ENCODE results near the gene COL28A1. TPM values are rescaled to one million over a fixed set of nuclear protein-coding genes. Genes with fewer than 3 reads are reported as not detected.

Gene COL28A1
- total RNA-seq, 1 donor from 2014 or later, result 0.16 TPM

DNA sequence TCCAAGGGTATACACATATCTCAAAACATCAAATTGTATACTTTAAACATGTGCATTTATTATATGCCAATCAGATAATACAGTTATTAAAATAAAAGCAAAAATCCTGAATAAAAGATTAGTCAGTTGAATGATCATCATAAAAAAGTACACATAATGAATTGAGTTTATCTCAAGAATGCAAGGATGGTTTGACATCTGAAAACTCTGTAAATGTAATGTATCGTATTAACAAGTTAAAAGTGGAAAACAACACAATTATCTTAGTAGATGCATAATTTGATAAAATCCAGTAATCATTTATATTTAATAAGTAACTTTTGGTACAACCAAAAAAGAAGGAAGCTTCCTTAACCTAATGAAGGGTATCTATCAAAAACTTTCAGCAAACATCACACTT lies 86.6 kb downstream of the COL28A1 start:
- CTCF ChIA-PET, result no interaction called here
- ATAC-seq (ENCODE audit: low read depth), result no peak
- TF ChIP-seq CTCF (IDR thresholded peaks at IDR 0.05), result no peak

DNA sequence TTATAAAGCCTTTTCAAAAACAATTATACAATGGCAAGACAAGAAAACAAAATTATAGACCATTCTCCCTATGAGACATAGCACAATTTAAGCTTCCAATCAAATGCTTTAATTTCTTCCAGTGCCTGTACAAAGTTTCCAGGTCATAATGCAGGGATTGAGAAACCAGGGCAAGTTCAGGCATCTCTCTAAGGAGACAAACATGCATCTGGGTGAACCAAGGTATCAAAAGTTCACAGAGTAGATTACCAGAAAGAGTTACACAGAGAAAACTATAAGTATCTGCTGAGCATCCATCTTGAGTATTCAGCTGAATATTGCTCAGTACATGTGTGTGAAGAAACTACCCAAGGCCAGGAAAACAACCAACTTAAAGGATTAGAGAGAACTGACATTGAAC lies 89.1 kb downstream of the COL28A1 start:
- Mint-ChIP-seq H3K27me3 (no peaks in the 10 kb centered on the region), H3K27ac (no peak overlapping the region), H3K4me3 (no peak overlapping the region), H3K36me3 (ENCODE audit: low read depth) (peaks cover 3% of the 10 kb centered on the region), H3K4me1 (no peaks in the 10 kb centered on the region), H3K9me3 (peaks cover 22% of the 10 kb centered on the region)
- CTCF ChIA-PET, result no interaction called here
- no peak for DNase-seq
- POLR2A ChIA-PET, result no interaction called here
- intact Hi-C loops (cut with micrococcal nuclease), result no loop called here
- no peak for TF ChIP-seq CTCF (IDR thresholded peaks at IDR 0.05)
- no peak for ATAC-seq (ENCODE audit: low read depth)

More for the DNA sequence above, 86.6 kb downstream of the COL28A1 start:
- no peak for DNase-seq
- POLR2A ChIA-PET, result no interaction called here
- Mint-ChIP-seq H3K4me3 (no peak overlapping the region), H3K27ac (no peak overlapping the region), H3K27me3 (no peaks in the 10 kb centered on the region), H3K36me3 (ENCODE audit: low read depth) (peaks cover 3% of the 10 kb centered on the region), H3K4me1 (no peaks in the 10 kb centered on the region), H3K9me3 (peaks cover 22% of the 10 kb centered on the region)
- intact Hi-C loops (cut with micrococcal nuclease), result no loop called here

GRCh38 chr7:7443806-7444350 lies 91.8 kb downstream of the COL28A1 start:
- intact Hi-C loops (cut with micrococcal nuclease), result no loop called here
- Mint-ChIP-seq H3K27me3 (no peaks in the 10 kb centered on the region), H3K4me3 (no peak overlapping the region), H3K36me3 (ENCODE audit: low read depth) (peaks cover 3% of the 10 kb centered on the region), H3K27ac (no peak overlapping the region), H3K9me3 (peaks cover 16% of the 10 kb centered on the region), H3K4me1 (no peaks in the 10 kb centered on the region)
- CTCF ChIA-PET, result no interaction called here
- no peak for ATAC-seq (ENCODE audit: low read depth)
- DNase-seq, result no peak
- TF ChIP-seq CTCF (IDR thresholded peaks at IDR 0.05), result no peak
- POLR2A ChIA-PET, result no interaction called here

- Mint-ChIP-seq H3K9me3 (no peaks in the 10 kb centered on the region), H3K27ac (no peak overlapping the region), H3K27me3 (no peaks in the 10 kb centered on the region), H3K4me3 (no peak overlapping the region), H3K4me1 (no peaks in the 10 kb centered on the region), H3K36me3 (ENCODE audit: low read depth) (no peaks in the 10 kb centered on the region)
- intact Hi-C loops (cut with micrococcal nuclease), result no loop called here
- ATAC-seq (ENCODE audit: low read depth) (no peak), DNase-seq (no peak)
- no peak for TF ChIP-seq CTCF (IDR thresholded peaks at IDR 0.05)
- ChIA-PET POLR2A (no interaction called here), CTCF (no interaction called here)
These were observed 96.1 kb downstream of the COL28A1 start for GRCh38 chr7:7439564-7439963.

- no peak overlapping the region for H3K27ac Mint-ChIP-seq
- TF ChIP-seq CTCF (IDR thresholded peaks at IDR 0.05), result no peak
- no peak for DNase-seq
- POLR2A ChIA-PET, result no interaction called here
- CTCF ChIA-PET, result no interaction called here
- no peaks in the 10 kb centered on the region for H3K36me3 Mint-ChIP-seq (ENCODE audit: low read depth)
- no peak for ATAC-seq (ENCODE audit: low read depth)
- no peak overlapping the region for H3K4me3 Mint-ChIP-seq
- H3K27me3 Mint-ChIP-seq, result no peaks in the 10 kb centered on the region
- H3K9me3 Mint-ChIP-seq, result no peaks in the 10 kb centered on the region
- H3K4me1 Mint-ChIP-seq, result no peaks in the 10 kb centered on the region
- intact Hi-C loops (cut with micrococcal nuclease), result no loop called here
These were observed 96.8 kb downstream of the COL28A1 start for GRCh38 chr7:7438851-7439250.
